NB4 (cell line): ENCODE data around the gene CPLX1.

Source experiments
- CTCF ChIP-seq: IDR thresholded peaks from one replicate; pipeline ENCODE4 v1.5.1; 2012; ENCODE audit warnings: low read depth, low read length
- POLR2A ChIP-seq: IDR thresholded peaks from 2 replicates; pipeline ENCODE4 v1.6.1; 2011; ENCODE audit warnings: mild to moderate bottlenecking; ENCODE audit not compliant: insufficient read length; ENCODE audit errors: extremely low read depth
- TF ChIP-seq, protein P1 (sequence below): IDR thresholded peaks from 2 replicates; pipeline ENCODE4 v1.6.1; 2011; ENCODE audit warnings: low read depth, low read length

GRCh38 chr4:857461-857860, 31.5 kb upstream of the CPLX1 start:
- TF ChIP-seq POLR2A (no peak), CTCF (no peak)
- TF ChIP-seq, protein P1, sequence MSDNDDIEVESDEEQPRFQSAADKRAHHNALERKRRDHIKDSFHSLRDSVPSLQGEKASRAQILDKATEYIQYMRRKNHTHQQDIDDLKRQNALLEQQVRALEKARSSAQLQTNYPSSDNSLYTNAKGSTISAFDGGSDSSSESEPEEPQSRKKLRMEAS = no peak
